H9 (cell line): ENCODE measurements around the gene C2orf78. TPM values are rescaled to one million over a fixed set of nuclear protein-coding genes. Genes with fewer than 3 reads are reported as not detected.

Source experiments
- DNase-seq: peaks from one replicate; pipeline ENCODE4 v3.0.0-alpha.2; 2017
- H2AFZ ChIP-seq: one replicate; pipeline ENCODE4 v1.6.1; 2013; ENCODE audit warnings: mild to moderate bottlenecking, low read length, control low read depth, moderate library complexity
- H2AK5ac ChIP-seq: 2 replicates; pipeline ENCODE4 v1.6.1; 2013; ENCODE audit warnings: low read length, control low read depth, mixed read lengths; ENCODE audit not compliant: insufficient read length
- H2BK120ac ChIP-seq: one replicate; pipeline ENCODE4 v1.6.1; 2013; ENCODE audit warnings: low read depth, mild to moderate bottlenecking, low read length, control low read depth, inconsistent platforms; ENCODE audit not compliant: poor library complexity, severe bottlenecking
- H2BK12ac ChIP-seq: 2 replicates; pipeline ENCODE4 v1.6.1; 2013; ENCODE audit warnings: low read length, control low read depth, mixed read lengths, low read depth; ENCODE audit not compliant: insufficient read length
- H2BK15ac ChIP-seq: 2 replicates; pipeline ENCODE4 v1.6.1; 2013; ENCODE audit warnings: low read depth, low read length, control low read depth
- H2BK20ac ChIP-seq: one replicate; pipeline ENCODE4 v1.6.1; 2013; ENCODE audit warnings: low read depth, mild to moderate bottlenecking, low read length, control low read depth, inconsistent platforms; ENCODE audit not compliant: poor library complexity, severe bottlenecking
- H2BK5ac ChIP-seq: 2 replicates; pipeline ENCODE4 v1.6.1; 2013; ENCODE audit warnings: low read length, control low read depth, mixed read lengths; ENCODE audit not compliant: insufficient read length
- H3K14ac ChIP-seq: 2 replicates; pipeline ENCODE4 v1.6.1; 2013; ENCODE audit warnings: low read length, control low read depth; ENCODE audit not compliant: insufficient read depth
- H3K18ac ChIP-seq: 2 replicates; pipeline ENCODE4 v1.6.1; 2013; ENCODE audit warnings: low read depth, mild to moderate bottlenecking, mixed read lengths, low read length, control low read depth; ENCODE audit not compliant: insufficient read length
- H3K23ac ChIP-seq: 2 replicates; pipeline ENCODE4 v1.6.1; 2013; ENCODE audit warnings: low read length, control low read depth, mixed read lengths, low read depth; ENCODE audit not compliant: insufficient read length
- H3K23me2 ChIP-seq: 2 replicates; pipeline ENCODE4 v1.6.1; 2013; ENCODE audit warnings: low read depth, mild to moderate bottlenecking, mixed read lengths, low read length, control low read depth; ENCODE audit not compliant: insufficient read length, poor library complexity, severe bottlenecking
- H3K27ac ChIP-seq: 2 replicates; pipeline ENCODE4 v1.5.1; 2013; ENCODE audit warnings: low read length, control low read depth, mixed read lengths, low read depth; ENCODE audit not compliant: insufficient read length
- H3K27me3 ChIP-seq: 2 replicates; pipeline ENCODE4 v1.6.1; 2013; ENCODE audit warnings: low read length, control low read depth, inconsistent platforms; ENCODE audit not compliant: insufficient read depth
- H3K4ac ChIP-seq: 2 replicates; pipeline ENCODE4 v1.6.1; 2013; ENCODE audit warnings: low read depth, mild to moderate bottlenecking, control low read depth, inconsistent platforms, low read length, moderate library complexity
- H3K4me1 ChIP-seq: 2 replicates; pipeline ENCODE4 v1.6.1; 2013; ENCODE audit warnings: low read length, control low read depth, inconsistent platforms; ENCODE audit not compliant: insufficient read depth
- H3K4me2 ChIP-seq: 2 replicates; pipeline ENCODE4 v1.6.1; 2013; ENCODE audit warnings: low read length, control low read depth, mixed read lengths; ENCODE audit not compliant: insufficient read length, insufficient read depth
- H3K56ac ChIP-seq: 2 replicates; pipeline ENCODE4 v1.6.1; 2013; ENCODE audit warnings: low read depth, mild to moderate bottlenecking, mixed read lengths, low read length, control low read depth; ENCODE audit not compliant: insufficient read length
- H3K79me1 ChIP-seq: 2 replicates; pipeline ENCODE4 v1.6.1; 2013; ENCODE audit warnings: low read depth, mild to moderate bottlenecking, moderate library complexity, low read length, control low read depth, inconsistent platforms; ENCODE audit not compliant: insufficient read depth, poor library complexity, severe bottlenecking
- H3K79me2 ChIP-seq: 2 replicates; pipeline ENCODE4 v1.6.1; 2013; ENCODE audit warnings: low read length, control low read depth, inconsistent platforms; ENCODE audit not compliant: insufficient read depth
- H3K9ac ChIP-seq: 2 replicates; pipeline ENCODE4 v1.6.1; 2013; ENCODE audit warnings: low read length, control low read depth, mixed read lengths; ENCODE audit not compliant: insufficient read length; ENCODE audit errors: extremely low read depth
- H3K9me3 ChIP-seq: one replicate; pipeline ENCODE4 v1.6.1; 2013; ENCODE audit warnings: low read depth, low read length, inconsistent platforms; ENCODE audit not compliant: control insufficient read depth
- H3T11ph ChIP-seq: one replicate; pipeline ENCODE4 v1.6.1; 2013; ENCODE audit warnings: mild to moderate bottlenecking, low read length, control low read depth, inconsistent platforms
- H4K20me1 ChIP-seq: one replicate; pipeline ENCODE4 v1.6.1; 2013; ENCODE audit not compliant: control insufficient read depth, insufficient read length, insufficient read depth
- H4K5ac ChIP-seq: 2 replicates; pipeline ENCODE4 v1.6.1; 2013; ENCODE audit warnings: low read depth, mild to moderate bottlenecking, mixed read lengths, low read length, control low read depth; ENCODE audit not compliant: insufficient read length
- H4K8ac ChIP-seq: replicated peaks from 2 replicates; pipeline ENCODE4 v1.6.1; 2013; ENCODE audit warnings: low read length, control low read depth, mixed read lengths, low read depth; ENCODE audit not compliant: insufficient read length
- H4K91ac ChIP-seq: 2 replicates; pipeline ENCODE4 v1.6.1; 2013; ENCODE audit warnings: low read depth, mild to moderate bottlenecking, moderate library complexity, mixed read lengths, low read length, control low read depth; ENCODE audit not compliant: insufficient read length
- H3K27ac Mint-ChIP-seq, 3 experiments: 2 replicates in 2 of 3; 3 replicates in 1 of 3; pipeline ENCODE4 v1.8.0; 2020 to 2021; ENCODE audit warnings: mixed read lengths in 3 of 3, mild to moderate bottlenecking in 1 of 3, moderate library complexity in 1 of 3
- H3K27me3 Mint-ChIP-seq: 2 replicates; pipeline ENCODE4 v1.8.0; 2021; ENCODE audit warnings: low read depth, mild to moderate bottlenecking, moderate library complexity, mixed read lengths
- H3K36me3 Mint-ChIP-seq, 3 experiments: 2 replicates in 2 of 3; 3 replicates in 1 of 3; pipeline ENCODE4 v1.8.0; 2020 to 2021; ENCODE audit warnings: low read depth in 3 of 3, mixed read lengths in 3 of 3; ENCODE audit not compliant: insufficient read depth in 1 of 3
- H3K4me1 Mint-ChIP-seq, 2 experiments: 2 replicates each; pipeline ENCODE4 v1.8.0; 2020; ENCODE audit warnings: mixed read lengths in 2 of 2
- H3K4me3 Mint-ChIP-seq, 2 experiments: 2 replicates in 1 of 2; 3 replicates in 1 of 2; pipeline ENCODE4 v1.8.0; 2020 to 2021; ENCODE audit warnings: mild to moderate bottlenecking in 2 of 2, mixed read lengths in 2 of 2, moderate library complexity in 1 of 2
- H3K9me3 Mint-ChIP-seq, 2 experiments: 2 replicates in 1 of 2; 3 replicates in 1 of 2; pipeline ENCODE4 v1.8.0; 2020; ENCODE audit warnings: mild to moderate bottlenecking in 2 of 2, mixed read lengths in 2 of 2, moderate library complexity in 1 of 2
- WGBS: extraction: QIAGEN DNeasy Blood & Tissue Kit; methylation state at CpG from one replicate; pipeline ENCODE4 v1.1.7; 2013; ENCODE audit warnings: missing lambda C conversion rate, low lambda C conversion rate, mixed read lengths; ENCODE audit not compliant: insufficient read length; ENCODE audit errors: extremely low coverage; 5-methylcytosine and 5-hydroxymethylcytosine counted together
- total RNA-seq: library from RNA; stranded (reverse); gene quantifications from 2 replicates; pipeline ENCODE4 v1.2.1, GENCODE V29; 2021
- TF ChIP-seq, protein P1 (sequence below): fragments of 200-600 bp; sonication (generic); conservative IDR thresholded peaks from 3 replicates; pipeline ENCODE4 v1.8.0; 2021; ENCODE audit warnings: antibody characterized with exemption, mild to moderate bottlenecking

Gene C2orf78
- total RNA-seq, 1 experiment from 2014 or later: 0.09 TPM

DNA sequence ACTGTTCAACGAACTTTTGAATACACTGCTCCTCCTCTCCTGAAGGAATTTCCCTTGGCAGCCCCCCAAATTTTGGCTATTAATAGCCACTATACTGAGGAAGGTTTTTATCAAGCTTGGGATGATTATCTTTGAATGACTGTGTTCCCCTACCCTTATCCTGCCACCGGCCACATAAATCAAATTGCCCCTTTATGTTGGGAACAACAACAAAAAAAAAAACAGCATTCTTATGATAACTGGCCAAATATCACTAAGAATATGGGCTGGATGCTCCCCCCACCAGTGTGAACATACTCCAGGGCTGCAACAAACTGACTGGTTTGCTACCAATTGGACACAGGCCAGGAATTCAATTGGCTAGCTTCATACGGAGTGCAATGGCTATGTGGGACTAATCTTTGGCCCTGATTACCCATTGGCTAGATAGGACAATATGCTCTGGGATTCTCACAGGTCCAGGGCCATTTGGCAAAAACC, 24.7 kb upstream of the C2orf78 start:
- no peak overlapping the region for H3K9ac ChIP-seq
- H3K56ac ChIP-seq: no peak overlapping the region
- H4K20me1 ChIP-seq: no peaks in the 10 kb centered on the region
- H3K27me3 ChIP-seq: no peaks in the 10 kb centered on the region
- peaks cover 10% of the 10 kb centered on the region for H3K9me3 ChIP-seq
- H4K91ac ChIP-seq: no peak overlapping the region
- H3T11ph ChIP-seq: no peak overlapping the region
- no peaks in the 10 kb centered on the region for H3K4me1 ChIP-seq
- no peak overlapping the region for H4K8ac ChIP-seq
- H3K27ac ChIP-seq: no peak overlapping the region
- H2BK20ac ChIP-seq: no peak overlapping the region
- no peak overlapping the region for H3K18ac ChIP-seq
- H3K79me1 ChIP-seq: no peaks in the 10 kb centered on the region
- Mint-ChIP-seq H3K9me3 (peaks cover 9 to 21% of the 10 kb centered on the region in 2 experiments), H3K27ac (no peak overlapping the region), H3K4me1 (no peaks in the 10 kb centered on the region), H3K36me3 (peaks cover 32 to 77% (median 54%) of the 10 kb centered on the region in 3 experiments), H3K4me3 (no peak overlapping the region), H3K27me3 (no peaks in the 10 kb centered on the region; the same call in 1 of the 2 replicates)
- no peak overlapping the region for H2AK5ac ChIP-seq
- H2BK12ac ChIP-seq: no peak overlapping the region
- no peak overlapping the region for H4K5ac ChIP-seq
- DNase-seq: no peak
- no peak overlapping the region for H3K4ac ChIP-seq
- H3K4me2 ChIP-seq: no peak overlapping the region
- no peaks in the 10 kb centered on the region for H3K23me2 ChIP-seq
- H2BK15ac ChIP-seq: no peak overlapping the region
- H3K79me2 ChIP-seq: no peaks in the 10 kb centered on the region
- H3K14ac ChIP-seq: no peak overlapping the region
- H2AFZ ChIP-seq: no peak overlapping the region
- H3K23ac ChIP-seq: no peak overlapping the region
- H2BK5ac ChIP-seq: no peak overlapping the region
- H2BK120ac ChIP-seq: no peak overlapping the region
- TF ChIP-seq, protein P1, sequence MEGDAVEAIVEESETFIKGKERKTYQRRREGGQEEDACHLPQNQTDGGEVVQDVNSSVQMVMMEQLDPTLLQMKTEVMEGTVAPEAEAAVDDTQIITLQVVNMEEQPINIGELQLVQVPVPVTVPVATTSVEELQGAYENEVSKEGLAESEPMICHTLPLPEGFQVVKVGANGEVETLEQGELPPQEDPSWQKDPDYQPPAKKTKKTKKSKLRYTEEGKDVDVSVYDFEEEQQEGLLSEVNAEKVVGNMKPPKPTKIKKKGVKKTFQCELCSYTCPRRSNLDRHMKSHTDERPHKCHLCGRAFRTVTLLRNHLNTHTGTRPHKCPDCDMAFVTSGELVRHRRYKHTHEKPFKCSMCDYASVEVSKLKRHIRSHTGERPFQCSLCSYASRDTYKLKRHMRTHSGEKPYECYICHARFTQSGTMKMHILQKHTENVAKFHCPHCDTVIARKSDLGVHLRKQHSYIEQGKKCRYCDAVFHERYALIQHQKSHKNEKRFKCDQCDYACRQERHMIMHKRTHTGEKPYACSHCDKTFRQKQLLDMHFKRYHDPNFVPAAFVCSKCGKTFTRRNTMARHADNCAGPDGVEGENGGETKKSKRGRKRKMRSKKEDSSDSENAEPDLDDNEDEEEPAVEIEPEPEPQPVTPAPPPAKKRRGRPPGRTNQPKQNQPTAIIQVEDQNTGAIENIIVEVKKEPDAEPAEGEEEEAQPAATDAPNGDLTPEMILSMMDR: no peak
- no CpG with 5 or more reads among the region's 3 CpGs for WGBS
